ENCODE data around the gene NFIA. TPM values are rescaled to one million over a fixed set of nuclear protein-coding genes. Genes with fewer than 3 reads are reported as not detected.

NFIA gene
- total and polyA plus RNA-seq, 2 donors: 18.1 to 105 TPM

GRCh38 chr1:61182049-61182448 is 99.7 kb downstream of the NFIA start:
- Histone ChIP-seq H3K27ac (ENCODE audit: low read depth) (no peak overlapping the region), H3K4me3 (ENCODE audit: low read depth, low read length) (no peak overlapping the region), H3K4me1 (ENCODE audit: insufficient read depth) (no peaks in the 10 kb centered on the region), H3K36me3 (ENCODE audit: insufficient read depth) (no peaks in the 10 kb centered on the region)
- 15% methylated on average over 2 of the region's 2 CpGs for WGBS
- no peak for DNase-seq (ENCODE audit: extremely low spot score)

GRCh38 chr1:61182480-61182879 is 100.1 kb downstream of the NFIA start:
- Histone ChIP-seq H3K27ac (ENCODE audit: low read depth) (no peak overlapping the region), H3K36me3 (ENCODE audit: insufficient read depth) (no peaks in the 10 kb centered on the region), H3K4me3 (ENCODE audit: low read depth, low read length) (no peak overlapping the region), H3K4me1 (ENCODE audit: insufficient read depth) (no peaks in the 10 kb centered on the region)
- no peak for DNase-seq (ENCODE audit: extremely low spot score)
- WGBS: 56% methylated on average over 3 of the region's 3 CpGs

GRCh38 chr1:61183471-61184039 is 101.2 kb downstream of the NFIA start:
- Histone ChIP-seq H3K36me3 (ENCODE audit: insufficient read depth) (no peaks in the 10 kb centered on the region), H3K27ac (ENCODE audit: low read depth) (peak overlapping the region; percentile 34), H3K4me1 (ENCODE audit: insufficient read depth) (no peaks in the 10 kb centered on the region), H3K4me3 (ENCODE audit: low read depth, low read length) (peak overlapping the region; percentile 5)
- 21% methylated on average over 9 of the region's 9 CpGs for WGBS
- DNase-seq (ENCODE audit: extremely low spot score): peak; percentile 70

- peak; percentile 88 for DNase-seq (ENCODE audit: extremely low spot score)
- Histone ChIP-seq H3K36me3 (ENCODE audit: insufficient read depth) (no peaks in the 10 kb centered on the region), H3K4me1 (ENCODE audit: insufficient read depth) (no peaks in the 10 kb centered on the region), H3K4me3 (ENCODE audit: low read depth, low read length) (peak overlapping the region; percentile 5), H3K27ac (ENCODE audit: low read depth) (peak overlapping the region; percentile 82)
- WGBS: 12% methylated on average over 17 of the region's 17 CpGs
These were observed 101.8 kb downstream of the NFIA start for GRCh38 chr1:61184040-61184713.

GRCh38 chr1:61184714-61185106 is 102.3 kb downstream of the NFIA start:
- WGBS: 3% methylated on average over 3 of the region's 3 CpGs
- H3K4me1 ChIP-seq (ENCODE audit: insufficient read depth): no peaks in the 10 kb centered on the region
- H3K27ac ChIP-seq (ENCODE audit: low read depth): peak overlapping the region; percentile 82
- peak overlapping the region; percentile 5 for H3K4me3 ChIP-seq (ENCODE audit: low read depth, low read length)
- no peaks in the 10 kb centered on the region for H3K36me3 ChIP-seq (ENCODE audit: insufficient read depth)
- DNase-seq (ENCODE audit: extremely low spot score): no peak

- no peak overlapping the region for H3K27ac ChIP-seq (ENCODE audit: low read depth)
- 42% methylated on average over 1 of the region's 1 CpG for WGBS
- no peak overlapping the region for H3K4me3 ChIP-seq (ENCODE audit: low read depth, low read length)
- H3K4me1 ChIP-seq (ENCODE audit: insufficient read depth): no peaks in the 10 kb centered on the region
- DNase-seq (ENCODE audit: extremely low spot score): no peak
- no peaks in the 10 kb centered on the region for H3K36me3 ChIP-seq (ENCODE audit: insufficient read depth)
These were observed 104.4 kb downstream of the NFIA start for GRCh38 chr1:61186753-61187152.

- DNase-seq (ENCODE audit: extremely low spot score): no peak
- Histone ChIP-seq H3K4me3 (ENCODE audit: low read depth, low read length) (no peak overlapping the region), H3K36me3 (ENCODE audit: insufficient read depth) (no peaks in the 10 kb centered on the region), H3K27ac (ENCODE audit: low read depth) (no peak overlapping the region), H3K4me1 (ENCODE audit: insufficient read depth) (no peaks in the 10 kb centered on the region)
- WGBS: 89% methylated on average over 10 of the region's 10 CpGs
These were observed 105.2 kb downstream of the NFIA start for GRCh38 chr1:61187352-61188086.

- Histone ChIP-seq H3K27ac (ENCODE audit: low read depth) (no peak overlapping the region), H3K36me3 (ENCODE audit: insufficient read depth) (no peaks in the 10 kb centered on the region), H3K4me1 (ENCODE audit: insufficient read depth) (no peaks in the 10 kb centered on the region), H3K4me3 (ENCODE audit: low read depth, low read length) (no peak overlapping the region)
- DNase-seq (ENCODE audit: extremely low spot score): no peak
- WGBS: 91% methylated on average over 4 of the region's 4 CpGs
These were observed 107.8 kb downstream of the NFIA start for GRCh38 chr1:61190153-61190552.

GRCh38 chr1:61190618-61191432 is 108.5 kb downstream of the NFIA start:
- 62% methylated on average over 5 of the region's 5 CpGs for WGBS
- Histone ChIP-seq H3K4me3 (ENCODE audit: low read depth, low read length) (no peak overlapping the region), H3K36me3 (ENCODE audit: insufficient read depth) (no peaks in the 10 kb centered on the region), H3K4me1 (ENCODE audit: insufficient read depth) (no peaks in the 10 kb centered on the region), H3K27ac (ENCODE audit: low read depth) (no peak overlapping the region)
- DNase-seq (ENCODE audit: extremely low spot score): no peak

- Histone ChIP-seq H3K4me1 (ENCODE audit: insufficient read depth) (no peaks in the 10 kb centered on the region), H3K4me3 (ENCODE audit: low read depth, low read length) (no peak overlapping the region), H3K27ac (ENCODE audit: low read depth) (no peak overlapping the region), H3K36me3 (ENCODE audit: insufficient read depth) (no peaks in the 10 kb centered on the region)
- 93% methylated on average over 1 of the region's 1 CpG for WGBS
- DNase-seq (ENCODE audit: extremely low spot score): no peak
These were observed 109.0 kb downstream of the NFIA start for GRCh38 chr1:61191433-61191720.

- no peak overlapping the region for H3K27ac ChIP-seq (ENCODE audit: low read depth)
- no peak overlapping the region for H3K4me3 ChIP-seq (ENCODE audit: low read depth, low read length)
- H3K4me1 ChIP-seq (ENCODE audit: insufficient read depth): no peaks in the 10 kb centered on the region
- 70% methylated on average over 6 of the region's 6 CpGs for WGBS
- no peaks in the 10 kb centered on the region for H3K36me3 ChIP-seq (ENCODE audit: insufficient read depth)
- no peak for DNase-seq (ENCODE audit: extremely low spot score)
These were observed 110.4 kb downstream of the NFIA start for GRCh38 chr1:61192663-61193330.

GRCh38 chr1:61193808-61194207 is 111.4 kb downstream of the NFIA start:
- no peak for DNase-seq (ENCODE audit: extremely low spot score)
- Histone ChIP-seq H3K4me3 (ENCODE audit: low read depth, low read length) (no peak overlapping the region), H3K27ac (ENCODE audit: low read depth) (no peak overlapping the region), H3K4me1 (ENCODE audit: insufficient read depth) (no peaks in the 10 kb centered on the region), H3K36me3 (ENCODE audit: insufficient read depth) (no peaks in the 10 kb centered on the region)
- 69% methylated on average over 1 of the region's 1 CpG for WGBS

GRCh38 chr1:61198554-61198953 is 116.2 kb downstream of the NFIA start:
- 92% methylated on average over 8 of the region's 8 CpGs for WGBS
- no peak overlapping the region for H3K27ac ChIP-seq (ENCODE audit: low read depth)
- no peaks in the 10 kb centered on the region for H3K4me1 ChIP-seq (ENCODE audit: insufficient read depth)
- DNase-seq (ENCODE audit: extremely low spot score): no peak
- H3K36me3 ChIP-seq (ENCODE audit: insufficient read depth): no peaks in the 10 kb centered on the region
- no peak overlapping the region for H3K4me3 ChIP-seq (ENCODE audit: low read depth, low read length)

All from urinary bladder (tissue), 4 donors.